Pancreas (tissue), 10 donors: Measurements from ENCODE around the gene VAC14. TPM values are rescaled to one million over a fixed set of nuclear protein-coding genes. Genes with fewer than 3 reads are reported as not detected.

Experiments
- ATAC-seq, 4 donors: fragments of 200-7000 bp; cut with Tn5 transposase; one replicate each; pipeline versions ENCODE4 v1.8.0 to v1.9.1; 2020; ENCODE audit warnings: mild to moderate bottlenecking in 4 of 4, moderate library complexity in 4 of 4
- DNase-seq, 6 donors: peaks; one replicate each; pipeline ENCODE4 v3.0.0-alpha.2; 2020
- FAIRE-seq: peaks from 2 replicates; lab custom pipeline; 2012; peaks lifted over from hg19 to GRCh38; lab: Jason Lieb, UNC
- H3K27ac ChIP-seq, 4 donors: fragments of 200-600 bp; sonication (generic); 1 replicate in 3 of 4; 2 replicates in 1 of 4; pipeline versions ENCODE4 v1.5.0 to v1.8.0; 2020
- H3K27me3 ChIP-seq, 4 donors: fragments of 200-600 bp; one replicate each; pipeline ENCODE4 v1.8.0; 2021
- H3K36me3 ChIP-seq, 3 donors: fragments of 200-600 bp; sonication (generic) in 1 of 3; one replicate each; pipeline versions ENCODE4 v1.5.0 to v1.8.0; 2020 to 2021
- H3K4me1 ChIP-seq, 3 donors: fragments of 200-600 bp; one replicate each; pipeline ENCODE4 v1.8.0; 2021
- H3K4me3 ChIP-seq, 4 donors: fragments of 200-600 bp; sonication (generic) in 2 of 4; one replicate each; pipeline versions ENCODE4 v1.5.0 to v1.8.0; 2020 to 2021
- H3K9me3 ChIP-seq, 4 donors: fragments of 200-600 bp; one replicate each; pipeline ENCODE4 v1.8.0; 2021
- WGBS, 2 donors: extraction: QIAGEN DNeasy Blood & Tissue Kit; methylation state at CpG; one replicate each; pipeline ENCODE4 v1.1.7; 2013; 5-methylcytosine and 5-hydroxymethylcytosine counted together
- intact Hi-C, 3 donors: fragments of 100-400 bp; cut with DNase I; formaldehyde crosslinking; loops; one replicate each; pipeline versions ENCODE4 v1.11.1 to v1.14.2; 2022
- polyA plus RNA-seq, 2 donors: library from polyadenylated mRNA; stranded (reverse); fragments of 200-250 nt; gene quantifications; one replicate each; pipeline ENCODE4 v1.2.3, GENCODE V29; 2013
- total RNA-seq, 6 donors: library from RNA; stranded (reverse); fragmentation: NEBNext Ultra II Directional in 4 of 6; extraction: Animal tissue kit (Norgen Biotek cat#: 25700) in 4 of 6; gene quantifications; one replicate each; pipeline versions ENCODE4 v1.2.1 to v1.2.4, GENCODE V29; 2021 to 2023
- TF ChIP-seq, protein P1 (sequence below), 4 donors: fragments of 200-600 bp; sonication (generic) in 3 of 4; IDR thresholded peaks; one replicate each; pipeline versions ENCODE4 v1.5.0 to v1.8.0; 2021; ENCODE audit warnings: antibody characterized with exemption in 4 of 4
- donor health status: healthy with polysubstance abuse.
- donor health status: DM: no; HTN: no; CAD: no; lungs with moderate emphysema.
- donor health status: DM: no; HTN: no; CAD: no.
- donor health status: control.
- donor health status: control.
- donor health status: Bipolar disorder and iron deficiency.
- donor health status: DM: yes; HTN: yes; CAD: no.
- donor health status: DM: no; HTN: no; CAD: no.
- donor health status: DM: no; HTN: no; CAD: no.
- donor health status: DM: yes; HTN: yes; CAD: no.

Gene VAC14
- total and polyA plus RNA-seq, 8 donors, result 9.6 to 36.3 (median 14.9) TPM

DNA sequence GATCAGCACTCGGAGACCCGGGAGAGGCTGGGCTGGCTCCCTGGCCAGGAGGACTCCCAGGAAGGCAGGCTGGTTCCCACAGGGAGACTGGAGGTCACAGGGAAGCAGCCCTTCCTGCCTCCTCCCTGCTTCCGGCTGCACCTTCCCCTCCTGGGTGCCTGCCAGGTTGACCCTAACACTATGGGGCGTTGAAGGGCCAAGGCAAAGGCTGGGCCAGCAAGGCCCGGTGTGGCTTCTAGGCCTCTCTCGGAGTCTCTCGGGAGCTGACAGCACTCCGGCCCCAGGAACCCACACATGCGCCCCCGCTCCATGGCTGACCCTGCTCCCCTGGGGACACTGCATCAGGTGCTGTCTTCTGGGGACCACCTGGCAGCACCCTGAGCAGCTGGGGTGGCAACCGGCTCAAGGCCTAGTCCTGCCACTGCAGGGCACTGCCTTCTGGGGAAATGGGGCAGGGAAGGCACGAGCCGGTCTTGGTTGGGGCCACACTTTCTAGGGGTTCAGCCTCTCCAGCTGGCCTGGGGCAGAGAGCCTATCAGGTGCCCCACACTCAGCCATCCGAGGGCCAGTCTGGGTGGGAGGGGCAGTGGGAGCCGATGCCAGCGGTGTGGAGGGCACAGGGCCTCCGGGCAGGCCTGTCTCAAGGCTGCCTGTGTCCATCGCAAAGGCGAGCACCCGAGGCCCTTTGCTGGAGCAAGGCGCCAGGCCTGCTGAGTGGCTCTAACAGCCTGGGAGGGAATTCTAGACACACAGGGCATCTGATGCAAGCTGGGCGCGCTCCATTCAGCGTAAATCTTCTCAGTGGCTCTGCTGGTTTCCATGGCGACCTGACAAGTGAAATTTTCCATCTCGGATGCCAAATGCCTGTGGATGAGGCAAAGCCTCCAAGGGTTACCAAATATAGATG is 109.5 kb downstream of the VAC14 start:
- FAIRE-seq (no peak), ATAC-seq (peak in 2 of 4 donors; percentile 32 to 46), DNase-seq (peak in 2 of 6 donors; percentile 29 to 82)
- Histone ChIP-seq H3K27ac (no peak overlapping the region), H3K4me3 (no peak overlapping the region), H3K9me3 (no peaks in the 10 kb centered on the region), H3K36me3 (no peaks in the 10 kb centered on the region), H3K27me3 (no peaks in the 10 kb centered on the region), H3K4me1 (no peaks in the 10 kb centered on the region)
- intact Hi-C loops, result no loop called here
- WGBS, 2 donors, result 87 to 91% methylated on average over 22 to 26 of the region's 26 CpGs
- TF ChIP-seq, protein P1, sequence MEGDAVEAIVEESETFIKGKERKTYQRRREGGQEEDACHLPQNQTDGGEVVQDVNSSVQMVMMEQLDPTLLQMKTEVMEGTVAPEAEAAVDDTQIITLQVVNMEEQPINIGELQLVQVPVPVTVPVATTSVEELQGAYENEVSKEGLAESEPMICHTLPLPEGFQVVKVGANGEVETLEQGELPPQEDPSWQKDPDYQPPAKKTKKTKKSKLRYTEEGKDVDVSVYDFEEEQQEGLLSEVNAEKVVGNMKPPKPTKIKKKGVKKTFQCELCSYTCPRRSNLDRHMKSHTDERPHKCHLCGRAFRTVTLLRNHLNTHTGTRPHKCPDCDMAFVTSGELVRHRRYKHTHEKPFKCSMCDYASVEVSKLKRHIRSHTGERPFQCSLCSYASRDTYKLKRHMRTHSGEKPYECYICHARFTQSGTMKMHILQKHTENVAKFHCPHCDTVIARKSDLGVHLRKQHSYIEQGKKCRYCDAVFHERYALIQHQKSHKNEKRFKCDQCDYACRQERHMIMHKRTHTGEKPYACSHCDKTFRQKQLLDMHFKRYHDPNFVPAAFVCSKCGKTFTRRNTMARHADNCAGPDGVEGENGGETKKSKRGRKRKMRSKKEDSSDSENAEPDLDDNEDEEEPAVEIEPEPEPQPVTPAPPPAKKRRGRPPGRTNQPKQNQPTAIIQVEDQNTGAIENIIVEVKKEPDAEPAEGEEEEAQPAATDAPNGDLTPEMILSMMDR (IDR thresholded peaks at IDR 0.05), result no peak

DNA sequence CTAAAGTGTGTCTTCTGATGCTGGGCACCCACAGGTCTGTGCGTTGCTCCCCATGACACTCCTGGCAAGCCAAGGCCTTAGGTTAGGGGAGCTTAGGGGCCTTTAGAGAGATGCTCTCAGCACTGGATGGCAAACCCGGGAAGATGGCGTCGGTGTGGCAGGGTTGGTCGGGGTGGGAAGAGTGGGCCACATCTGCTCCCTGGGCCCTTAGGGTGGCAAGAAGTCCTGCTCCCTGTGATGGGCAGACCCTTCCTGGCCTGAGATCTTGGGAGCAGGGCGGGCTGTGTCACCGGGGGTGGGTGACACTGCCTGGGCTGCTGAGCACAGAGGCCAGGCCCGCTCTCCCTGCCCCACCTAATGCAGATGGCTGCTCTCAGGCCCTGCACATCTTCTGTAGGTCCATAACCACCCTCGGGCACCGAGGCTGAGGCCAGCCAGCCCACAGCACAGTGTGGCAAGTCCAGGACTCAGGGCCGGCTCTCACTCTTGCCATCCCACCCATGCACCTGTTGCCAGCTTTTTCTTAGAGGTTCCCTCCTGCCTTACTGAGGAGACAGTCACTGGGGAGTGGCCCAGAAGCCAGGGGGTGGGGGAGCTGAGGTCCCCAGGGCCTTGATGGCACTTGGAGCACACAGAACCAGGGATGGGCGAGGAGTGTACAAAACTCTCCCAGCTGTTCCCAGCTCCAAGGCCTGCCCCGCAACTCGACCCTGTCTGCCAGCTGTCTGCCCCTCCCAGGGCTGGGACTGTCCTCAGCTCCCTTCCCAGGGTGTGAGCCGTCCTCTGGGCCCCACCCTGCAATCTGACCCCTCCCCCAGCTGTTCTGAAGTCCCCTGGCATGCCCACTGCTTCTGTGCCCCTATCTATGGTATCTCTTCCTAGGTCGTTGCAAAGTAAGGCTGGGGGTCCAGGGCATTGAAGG is 110.7 kb downstream of the VAC14 start:
- intact Hi-C loops, result no loop called here
- H3K27me3 ChIP-seq, result no peaks in the 10 kb centered on the region
- no peak for FAIRE-seq
- no peak overlapping the region for H3K4me3 ChIP-seq
- H3K4me1 ChIP-seq, result no peaks in the 10 kb centered on the region
- no peaks in the 10 kb centered on the region for H3K9me3 ChIP-seq
- H3K27ac ChIP-seq, result no peak overlapping the region
- peak in 2 of 6 donors; percentile 14 to 54 for DNase-seq
- WGBS, 2 donors, result 90 to 92% methylated on average over 13 to 16 of the region's 16 CpGs
- TF ChIP-seq, protein P1 (IDR thresholded peaks at IDR 0.05), result no peak
- H3K36me3 ChIP-seq, result no peaks in the 10 kb centered on the region
- no peak for ATAC-seq

DNA sequence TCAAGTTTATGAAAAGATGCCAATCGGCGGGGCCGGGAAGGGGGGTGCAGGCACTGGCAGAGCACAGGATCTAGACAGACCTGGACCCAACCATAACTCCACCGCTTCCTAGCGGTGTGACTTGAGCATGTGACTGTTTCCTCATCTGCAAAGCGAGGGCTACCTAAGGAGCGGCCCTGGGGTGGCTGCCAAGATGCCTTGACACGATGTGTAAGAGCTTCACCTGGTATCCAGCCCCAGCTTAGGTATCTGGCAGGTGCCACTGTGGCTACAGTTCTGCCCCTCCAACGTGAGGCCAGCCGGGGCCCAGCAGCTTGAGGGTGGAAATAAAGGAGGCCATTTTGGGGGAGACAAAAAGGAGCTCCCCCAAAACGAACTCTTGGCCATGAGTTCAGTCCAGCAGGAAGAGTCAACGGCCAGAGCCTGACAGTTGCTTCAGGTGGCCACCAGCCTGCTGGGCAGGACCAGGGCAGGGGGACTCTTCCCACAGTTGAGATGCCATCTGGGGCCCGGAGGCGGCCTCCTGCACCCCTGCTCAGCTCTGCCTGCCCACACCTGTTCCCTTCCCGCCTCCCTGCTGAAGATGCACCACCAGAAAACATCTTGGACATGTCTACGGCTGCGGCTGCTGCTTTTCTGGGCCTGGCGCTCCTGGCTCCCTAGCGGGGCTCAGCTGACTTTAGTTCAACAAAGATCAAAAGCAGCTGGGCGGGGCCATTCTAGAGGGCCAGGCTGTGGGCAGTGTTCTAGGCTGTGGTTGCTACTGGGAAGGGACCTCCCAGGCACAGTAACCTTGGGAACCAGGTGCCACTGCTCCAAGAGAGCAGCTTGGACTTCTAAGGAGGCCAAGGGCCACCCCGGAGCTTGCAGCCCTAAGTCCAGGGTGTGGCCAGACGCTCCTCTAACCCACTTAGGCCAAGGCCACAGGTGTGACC is 111.7 kb downstream of the VAC14 start:
- Histone ChIP-seq H3K27ac (no peak overlapping the region), H3K36me3 (no peaks in the 10 kb centered on the region), H3K27me3 (no peaks in the 10 kb centered on the region), H3K9me3 (no peaks in the 10 kb centered on the region), H3K4me3 (no peak overlapping the region), H3K4me1 (no peaks in the 10 kb centered on the region)
- WGBS, 2 donors, result 89 to 93% methylated on average over 22 of the region's 22 CpGs
- TF ChIP-seq, protein P1 (IDR thresholded peaks at IDR 0.05), result no peak
- intact Hi-C loops, result no loop called here
- ATAC-seq (peak in 1 of 4 donors; percentile 3), FAIRE-seq (no peak), DNase-seq (peak in 2 of 6 donors; percentile 28 to 62)

DNA sequence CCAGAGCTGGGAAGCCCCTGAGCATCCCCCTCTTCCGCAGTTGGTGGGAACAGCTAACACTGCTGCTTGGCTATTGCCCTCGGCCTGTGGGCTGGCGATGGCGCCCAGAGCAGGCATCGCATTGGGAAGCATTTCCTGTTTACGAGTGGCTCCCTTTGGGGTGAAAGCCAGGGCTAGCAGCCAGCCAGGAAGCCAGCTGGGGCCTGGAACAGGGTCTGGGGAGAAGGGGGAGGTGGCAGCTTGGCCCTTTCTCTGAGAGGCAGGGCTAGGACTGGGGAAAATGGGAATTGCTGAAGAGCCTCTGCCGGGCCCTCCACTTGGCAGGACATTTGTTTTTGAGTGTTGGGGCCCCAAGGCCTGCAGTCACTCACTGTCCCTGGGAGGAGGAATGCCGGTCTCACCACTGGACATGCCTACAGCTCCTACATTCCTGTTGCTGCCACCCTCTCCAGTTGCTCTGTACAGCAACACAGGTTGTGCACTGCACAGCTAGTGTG is 112.7 kb downstream of the VAC14 start:
- no peaks in the 10 kb centered on the region for H3K9me3 ChIP-seq
- intact Hi-C loops, result no loop called here
- WGBS, 2 donors, result 65 to 69% methylated on average over 8 of the region's 8 CpGs
- ATAC-seq (no peak), FAIRE-seq (no peak), DNase-seq (peak in 2 of 6 donors; percentile 42 to 72)
- H3K27ac ChIP-seq, result peak overlapping the region in 2 of 4 donors; percentile 28
- H3K4me1 ChIP-seq, result no peaks in the 10 kb centered on the region
- no peak overlapping the region for H3K4me3 ChIP-seq
- H3K27me3 ChIP-seq, result no peaks in the 10 kb centered on the region
- no peaks in the 10 kb centered on the region for H3K36me3 ChIP-seq
- TF ChIP-seq, protein P1 (IDR thresholded peaks at IDR 0.05), result no peak
